ENCODE results near the gene RNF17.

DNA sequence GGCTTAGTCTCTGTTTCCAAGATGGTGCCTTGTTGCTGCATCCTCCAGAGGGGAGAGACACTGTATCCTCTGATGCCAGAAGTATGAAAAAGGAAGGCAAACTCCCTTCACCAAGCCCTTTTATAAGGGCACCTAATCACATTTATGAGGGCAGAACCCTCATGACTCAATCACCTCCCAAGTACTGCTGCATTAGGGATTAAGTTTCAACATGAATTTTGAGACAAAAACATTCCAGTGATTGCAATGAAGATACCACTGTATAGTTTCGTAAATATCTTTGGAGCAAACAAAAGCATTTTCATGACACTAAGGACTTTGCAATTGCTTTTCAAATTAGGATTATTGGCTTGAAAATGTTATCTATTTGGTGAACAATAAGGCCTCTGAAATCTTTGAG is 63.8 kb downstream of the RNF17 start:
- TF ChIP-seq, protein P1, sequence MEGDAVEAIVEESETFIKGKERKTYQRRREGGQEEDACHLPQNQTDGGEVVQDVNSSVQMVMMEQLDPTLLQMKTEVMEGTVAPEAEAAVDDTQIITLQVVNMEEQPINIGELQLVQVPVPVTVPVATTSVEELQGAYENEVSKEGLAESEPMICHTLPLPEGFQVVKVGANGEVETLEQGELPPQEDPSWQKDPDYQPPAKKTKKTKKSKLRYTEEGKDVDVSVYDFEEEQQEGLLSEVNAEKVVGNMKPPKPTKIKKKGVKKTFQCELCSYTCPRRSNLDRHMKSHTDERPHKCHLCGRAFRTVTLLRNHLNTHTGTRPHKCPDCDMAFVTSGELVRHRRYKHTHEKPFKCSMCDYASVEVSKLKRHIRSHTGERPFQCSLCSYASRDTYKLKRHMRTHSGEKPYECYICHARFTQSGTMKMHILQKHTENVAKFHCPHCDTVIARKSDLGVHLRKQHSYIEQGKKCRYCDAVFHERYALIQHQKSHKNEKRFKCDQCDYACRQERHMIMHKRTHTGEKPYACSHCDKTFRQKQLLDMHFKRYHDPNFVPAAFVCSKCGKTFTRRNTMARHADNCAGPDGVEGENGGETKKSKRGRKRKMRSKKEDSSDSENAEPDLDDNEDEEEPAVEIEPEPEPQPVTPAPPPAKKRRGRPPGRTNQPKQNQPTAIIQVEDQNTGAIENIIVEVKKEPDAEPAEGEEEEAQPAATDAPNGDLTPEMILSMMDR (IDR thresholded peaks at IDR 0.05), result no peak
- TF ChIP-seq POLR2A (IDR thresholded peaks at IDR 0.05) (no peak), EP300 (IDR thresholded peaks at IDR 0.05) (no peak)
